Mucosa of descending colon (tissue), 3 donors: Measurements from ENCODE around the gene ACSL3. TPM values are rescaled to one million over a fixed set of nuclear protein-coding genes. Genes with fewer than 3 reads are reported as not detected.
A peak's percentile ranks its signal among the peaks of the same experiment; 100 is the strongest.
"Not testable (repeated sequence)": the region's sequence is repeated elsewhere in the genome, so short reads cannot be mapped to it uniquely, and the experiment has no call there.

Source experiments
- ATAC-seq: fragments of 200-7000 bp; cut with Tn5 transposase; one replicate; pipeline ENCODE4 v1.9.1; 2020; ENCODE audit warnings: mild to moderate bottlenecking, moderate library complexity
- DNase-seq, 3 donors: peaks; one replicate each; pipeline ENCODE4 v3.0.0-alpha.2; 2020
- H3K36me3 ChIP-seq: fragments of 200-600 bp; one replicate; pipeline ENCODE4 v1.8.0; 2021; ENCODE audit warnings: low read depth, mild to moderate bottlenecking
- H3K4me1 ChIP-seq: fragments of 200-600 bp; one replicate; pipeline ENCODE4 v1.8.0; 2021; ENCODE audit warnings: low read depth, mild to moderate bottlenecking
- H3K4me3 ChIP-seq: fragments of 200-600 bp; one replicate; pipeline ENCODE4 v1.8.0; 2021; ENCODE audit warnings: mild to moderate bottlenecking
- H3K9me3 ChIP-seq: fragments of 200-600 bp; one replicate; pipeline ENCODE4 v1.8.0; 2021; ENCODE audit warnings: mild to moderate bottlenecking
- CTCF ChIP-seq: fragments of 200-600 bp; IDR thresholded peaks from one replicate; pipeline ENCODE4 v1.8.0; 2022; ENCODE audit warnings: antibody characterized with exemption, mild to moderate bottlenecking
- intact Hi-C, 2 donors: fragments of 100-400 bp; cut with DNase I in 1 of 2; cut with micrococcal nuclease in 1 of 2; formaldehyde crosslinking; loops; one replicate each; pipeline versions ENCODE4 v1.11.0 to v1.11.1; 2022; cut with DNase I, micrococcal nuclease
- total RNA-seq, 3 donors: library from RNA; stranded (reverse); fragmentation: NEBNext Ultra II Directional in 2 of 3; extraction: Animal tissue kit (Norgen Biotek cat#: 25700) in 2 of 3; gene quantifications; one replicate each; pipeline versions ENCODE4 v1.2.1 to v1.2.4, GENCODE V29; 2021 to 2023
- donor health status: DM: no; HTN: no; CAD: no; lungs with moderate emphysema.
- donor health status: DM: no; HTN: no; CAD: no.
- donor health status: DM: no; HTN: yes; CAD: no.

Gene ACSL3
- total RNA-seq, 3 donors from 2014 or later = 77.2 to 108 (median 93.0) TPM

GRCh38 chr2:222862909-222863544, 2.2 kb downstream of the ACSL3 start:
- Histone ChIP-seq H3K36me3 (no peaks in the 10 kb centered on the region), H3K4me3 (no peak overlapping the region), H3K4me1 (peaks cover 27% of the 10 kb centered on the region), H3K9me3 (no peaks in the 10 kb centered on the region)
- ATAC-seq = no peak
- TF ChIP-seq CTCF = no peak
- no peak for DNase-seq
- intact Hi-C loops = no loop called here

- no peaks in the 10 kb centered on the region for H3K9me3 ChIP-seq
- no peaks in the 10 kb centered on the region for H3K36me3 ChIP-seq
- H3K4me3 ChIP-seq = no peak overlapping the region
- ATAC-seq (no peak), DNase-seq (no peak)
- peaks cover 27% of the 10 kb centered on the region for H3K4me1 ChIP-seq
- TF ChIP-seq CTCF = no peak
- intact Hi-C loops = no loop called here
Observed at GRCh38 chr2:222864296-222864695, 3.5 kb downstream of the ACSL3 start.

GRCh38 chr2:222865301-222865700, 4.5 kb downstream of the ACSL3 start:
- ATAC-seq (no peak), DNase-seq (no peak)
- Histone ChIP-seq H3K9me3 (no peaks in the 10 kb centered on the region), H3K4me1 (peaks cover 23% of the 10 kb centered on the region), H3K36me3 (no peaks in the 10 kb centered on the region), H3K4me3 (no peak overlapping the region)
- intact Hi-C loops = no loop called here
- no peak for TF ChIP-seq CTCF

GRCh38 chr2:222866358-222866960, 5.6 kb downstream of the ACSL3 start:
- H3K4me1 ChIP-seq = peaks cover 28% of the 10 kb centered on the region
- no peaks in the 10 kb centered on the region for H3K36me3 ChIP-seq
- intact Hi-C loops = no loop called here
- no peak overlapping the region for H3K4me3 ChIP-seq
- DNase-seq (peak in 1 of 3 donors; percentile 17), ATAC-seq (no peak)
- no peaks in the 10 kb centered on the region for H3K9me3 ChIP-seq
- no peak for TF ChIP-seq CTCF

GRCh38 chr2:222868560-222869251, 7.9 kb downstream of the ACSL3 start:
- ATAC-seq, intact Hi-C loops, H3K4me3 ChIP-seq, DNase-seq, H3K9me3 ChIP-seq, H3K36me3 ChIP-seq: not testable (repeated sequence)
- peaks cover 22% of the 10 kb centered on the region for H3K4me1 ChIP-seq

- Histone ChIP-seq H3K4me3 (no peak overlapping the region), H3K36me3 (no peaks in the 10 kb centered on the region), H3K4me1 (peaks cover 22% of the 10 kb centered on the region), H3K9me3 (no peaks in the 10 kb centered on the region)
- no peak for DNase-seq
- no peak for TF ChIP-seq CTCF
- ATAC-seq = no peak
- intact Hi-C loops = no loop called here
Observed at GRCh38 chr2:222869252-222869560, 8.4 kb downstream of the ACSL3 start.
